ENCODE data around the gene LRRC55. TPM values are rescaled to one million over a fixed set of nuclear protein-coding genes. Genes with fewer than 3 reads are reported as not detected.

The LRRC55 gene
- total RNA-seq, 2 donors from 2014 or later, result 0.04 TPM; not detected in 1

- Histone ChIP-seq H3K27me3 (ENCODE audit: control insufficient read depth, insufficient read depth, low read length, poor library complexity, severe bottlenecking) (peaks cover 37% of the 10 kb centered on the region), H3K4me1 (ENCODE audit: control insufficient read depth, insufficient read depth, low read length) (no peaks in the 10 kb centered on the region), H3K9me3 (ENCODE audit: control insufficient read depth, low read length) (no peaks in the 10 kb centered on the region), H3K9ac (ENCODE audit: extremely low read depth, low read length, poor library complexity, severe bottlenecking) (no peak overlapping the region), H3K36me3 (ENCODE audit: control insufficient read depth, insufficient read depth, low read length) (no peaks in the 10 kb centered on the region), H3K27ac (ENCODE audit: low read depth, low read length) (no peak overlapping the region), H3K4me3 (ENCODE audit: low read length) (no peak overlapping the region)
- no peak overlapping the region for H3K27ac Mint-ChIP-seq
- 80% methylated on average over 1 of the region's 2 CpGs; no CpG with 5 or more reads in 1 of the 2 experiments for WGBS, 2 experiments (ENCODE audit: insufficient coverage in 1 of 2, insufficient read length in 1 of 2)
- H3K4me3 Mint-ChIP-seq, result no peak overlapping the region
- no peaks in the 10 kb centered on the region for H3K9me3 Mint-ChIP-seq
- no peak for TF ChIP-seq CTCF (conservative IDR thresholded peaks at IDR 0.05)
- DNase-seq, result no peak
- peaks cover 42% of the 10 kb centered on the region for H3K27me3 Mint-ChIP-seq (ENCODE audit: insufficient read depth)
- peaks cover 12% of the 10 kb centered on the region for H3K4me1 Mint-ChIP-seq
- no peaks in the 10 kb centered on the region for H3K36me3 Mint-ChIP-seq (ENCODE audit: low read depth)
Observed at GRCh38 chr11:57178334-57178733, 3.4 kb upstream of the LRRC55 start.

- peak overlapping the region; percentile 65 for H3K4me3 Mint-ChIP-seq
- Histone ChIP-seq H3K9me3 (ENCODE audit: control insufficient read depth, low read length) (no peaks in the 10 kb centered on the region), H3K4me3 (ENCODE audit: low read length) (peak overlapping the region; percentile 70), H3K27me3 (ENCODE audit: control insufficient read depth, insufficient read depth, low read length, poor library complexity, severe bottlenecking) (peaks cover 37% of the 10 kb centered on the region), H3K36me3 (ENCODE audit: control insufficient read depth, insufficient read depth, low read length) (no peaks in the 10 kb centered on the region), H3K4me1 (ENCODE audit: control insufficient read depth, insufficient read depth, low read length) (no peaks in the 10 kb centered on the region), H3K27ac (ENCODE audit: low read depth, low read length) (peak overlapping the region; percentile 44), H3K9ac (ENCODE audit: extremely low read depth, low read length, poor library complexity, severe bottlenecking) (no peak overlapping the region)
- H3K9me3 Mint-ChIP-seq, result no peaks in the 10 kb centered on the region
- peaks cover 48% of the 10 kb centered on the region for H3K27me3 Mint-ChIP-seq (ENCODE audit: insufficient read depth)
- no peak for TF ChIP-seq CTCF (conservative IDR thresholded peaks at IDR 0.05)
- no peak for DNase-seq
- 46 to 57% methylated on average over 2 to 7 of the region's 7 CpGs for WGBS, 2 experiments (ENCODE audit: insufficient coverage in 1 of 2, insufficient read length in 1 of 2)
- H3K4me1 Mint-ChIP-seq, result peaks cover 12% of the 10 kb centered on the region
- no peaks in the 10 kb centered on the region for H3K36me3 Mint-ChIP-seq (ENCODE audit: low read depth)
- no peak overlapping the region for H3K27ac Mint-ChIP-seq
Observed at GRCh38 chr11:57179681-57180080, 2.1 kb upstream of the LRRC55 start.

DNA sequence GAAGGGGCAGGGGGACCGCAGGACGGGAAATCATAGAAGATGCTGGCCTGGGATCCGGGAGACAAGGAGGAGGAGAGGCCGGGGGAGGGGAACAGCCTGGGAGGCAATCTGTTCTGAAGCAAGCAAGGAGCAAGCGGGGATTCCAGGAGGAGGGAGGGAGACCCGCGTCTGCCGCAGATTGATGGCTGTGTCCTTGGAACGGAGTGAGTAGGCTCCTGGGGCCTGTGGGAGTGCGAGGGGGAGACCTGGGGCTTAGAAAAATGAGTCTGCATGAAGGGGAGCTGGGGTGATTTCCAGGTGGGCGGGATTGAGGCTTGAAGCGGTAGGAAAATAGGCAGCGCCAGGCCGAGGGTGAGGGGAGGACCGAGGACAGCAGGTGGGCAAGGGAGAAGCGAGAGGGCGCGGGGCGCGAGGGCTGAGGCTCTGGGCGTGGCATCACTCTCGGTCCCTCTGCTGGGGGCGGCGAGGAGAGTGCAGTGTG is 1.6 kb upstream of the LRRC55 start:
- H3K27ac ChIP-seq (ENCODE audit: low read depth, low read length), result peak overlapping the region; percentile 44
- no peak overlapping the region for H3K27ac Mint-ChIP-seq

More for the DNA sequence above, 1.6 kb upstream of the LRRC55 start:
- Histone ChIP-seq H3K36me3 (ENCODE audit: control insufficient read depth, insufficient read depth, low read length) (no peaks in the 10 kb centered on the region), H3K9me3 (ENCODE audit: control insufficient read depth, low read length) (no peaks in the 10 kb centered on the region), H3K4me3 (ENCODE audit: low read length) (peak overlapping the region; percentile 70), H3K9ac (ENCODE audit: extremely low read depth, low read length, poor library complexity, severe bottlenecking) (no peak overlapping the region), H3K27me3 (ENCODE audit: control insufficient read depth, insufficient read depth, low read length, poor library complexity, severe bottlenecking) (peaks cover 37% of the 10 kb centered on the region), H3K4me1 (ENCODE audit: control insufficient read depth, insufficient read depth, low read length) (no peaks in the 10 kb centered on the region)
- WGBS, 2 experiments (ENCODE audit: insufficient coverage in 1 of 2, insufficient read length in 1 of 2), result 4 to 5% methylated on average over 9 to 24 of the region's 24 CpGs
- Mint-ChIP-seq H3K4me1 (peaks cover 12% of the 10 kb centered on the region), H3K36me3 (ENCODE audit: low read depth) (no peaks in the 10 kb centered on the region), H3K27me3 (ENCODE audit: insufficient read depth) (peaks cover 48% of the 10 kb centered on the region), H3K9me3 (no peaks in the 10 kb centered on the region), H3K4me3 (peak overlapping the region; percentile 65)
- no peak for TF ChIP-seq CTCF (conservative IDR thresholded peaks at IDR 0.05)
- peak; percentile 78 for DNase-seq
